GM12873 (cell line): Measurements from ENCODE around the gene CCS.

ENCODE experiments used
- CTCF ChIP-seq: IDR thresholded peaks from 2 replicates; pipeline ENCODE4 v1.5.1; 2012; ENCODE audit warnings: low read depth, mild to moderate bottlenecking, moderate library complexity, low read length, control low read depth; ENCODE audit not compliant: insufficient read depth; ENCODE audit errors: missing control alignments

The CCS gene

DNA sequence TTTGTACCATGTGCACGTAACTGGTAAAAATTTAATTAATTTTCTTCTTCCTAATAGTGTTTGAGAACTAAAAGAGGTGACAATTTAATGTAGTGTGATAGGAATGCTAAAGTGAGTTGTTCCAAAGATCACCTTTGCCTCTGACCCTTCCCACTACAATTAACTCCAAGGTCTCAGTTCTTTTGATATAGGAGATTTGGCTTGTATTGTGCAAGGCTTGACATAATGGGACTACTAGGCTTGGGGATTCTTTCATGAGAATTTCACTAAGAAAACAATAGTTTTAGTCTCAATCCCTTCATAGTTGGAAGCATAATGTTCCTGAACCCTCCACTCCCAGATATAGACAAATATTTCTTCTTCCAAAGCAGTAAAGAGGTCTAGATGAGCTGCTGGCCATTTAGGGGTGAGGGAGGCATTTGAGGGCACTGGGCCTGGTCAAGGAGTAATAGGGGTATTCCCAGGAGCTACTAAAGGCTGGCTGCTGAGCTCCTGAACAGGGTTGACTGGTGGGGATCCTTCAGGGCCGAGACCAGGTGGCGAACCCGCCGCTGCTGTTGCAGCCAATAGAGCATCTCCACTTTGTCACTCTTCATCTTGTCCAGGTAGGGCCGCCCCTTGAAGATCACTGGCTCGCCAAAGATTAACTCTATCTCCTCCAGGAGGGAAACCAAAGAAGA lies 2.8 kb upstream of the CCS start:
- TF ChIP-seq CTCF = no peak

DNA sequence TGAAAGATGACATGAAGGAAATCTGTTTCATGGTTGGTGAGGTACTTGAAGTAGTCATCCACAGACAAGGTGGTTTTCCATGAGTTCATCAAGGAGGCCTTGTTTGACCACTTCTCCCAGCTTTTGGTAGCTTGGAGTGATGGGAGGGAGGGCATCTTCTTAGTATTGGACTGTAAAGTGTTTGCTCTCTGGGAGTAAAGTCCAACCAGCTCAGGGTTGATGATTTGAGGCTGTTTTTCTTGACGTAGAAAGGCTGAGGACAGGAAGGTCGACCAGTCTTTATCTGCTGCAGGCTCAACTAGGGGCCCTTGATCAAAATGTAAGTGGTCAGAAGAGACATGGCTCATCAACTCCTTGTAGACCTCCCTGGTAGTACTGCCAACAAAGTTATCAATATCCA lies 1.8 kb upstream of the CCS start:
- no peak for TF ChIP-seq CTCF

- TF ChIP-seq CTCF = no peak
Observed at GRCh38 chr11:66593303-66593635, 284 bp downstream of the CCS start.

GRCh38 chr11:66593650-66594049 lies 665 bp downstream of the CCS start:
- TF ChIP-seq CTCF = no peak

GRCh38 chr11:66595245-66595904 lies 2.4 kb downstream of the CCS start:
- no peak for TF ChIP-seq CTCF

- no peak for TF ChIP-seq CTCF
Observed at GRCh38 chr11:66598993-66599392, 6.0 kb downstream of the CCS start.

DNA sequence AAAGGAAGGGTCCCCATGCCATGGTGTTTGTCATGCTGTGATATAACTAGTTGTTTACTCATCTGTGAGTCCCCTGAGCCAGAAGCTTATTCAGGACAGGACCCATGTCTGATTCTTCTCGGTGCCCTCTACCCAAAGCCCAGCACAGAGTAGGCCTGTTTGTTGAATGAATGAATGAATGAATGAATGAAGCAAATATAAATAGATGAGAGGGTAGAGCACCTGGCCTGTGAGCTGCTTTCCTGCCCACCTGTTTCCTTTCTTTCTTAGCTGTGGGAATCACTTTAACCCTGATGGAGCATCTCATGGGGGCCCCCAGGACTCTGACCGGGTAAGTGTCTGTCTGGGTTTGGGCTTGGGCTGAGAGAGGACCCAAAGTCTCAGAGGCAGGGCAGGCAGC lies 7.2 kb downstream of the CCS start:
- no peak for TF ChIP-seq CTCF
